MM.1S (cell line): ENCODE results near the gene PIK3C2G.

Experiments
- DNase-seq: peaks from one replicate; pipeline ENCODE4 v3.0.0-alpha.2; 2015
- H2AFZ ChIP-seq: fragments of 300-600 bp; sonication (generic); 2 replicates; pipeline ENCODE4 v1.6.0; 2016; ENCODE audit warnings: antibody characterized with exemption, low read length
- H3F3A ChIP-seq: fragments of 300-600 bp; sonication (generic); 2 replicates; pipeline ENCODE4 v1.6.1; 2016; ENCODE audit warnings: mild to moderate bottlenecking, antibody characterized with exemption, low read length, moderate library complexity, mixed read lengths; ENCODE audit not compliant: insufficient read depth
- H3K27ac ChIP-seq: fragments of 300-600 bp; sonication (generic); 2 replicates; pipeline ENCODE4 v1.5.1; 2016; ENCODE audit warnings: mild to moderate bottlenecking, low read length
- H3K27me3 ChIP-seq: fragments of 300-600 bp; sonication (generic); replicated peaks from 2 replicates; pipeline ENCODE4 v1.6.0; 2016; ENCODE audit warnings: low read length; ENCODE audit not compliant: insufficient read depth
- H3K36me3 ChIP-seq: fragments of 300-600 bp; sonication (generic); replicated peaks from 2 replicates; pipeline ENCODE4 v1.6.1; 2016; ENCODE audit warnings: mild to moderate bottlenecking, low read length, mixed read lengths; ENCODE audit not compliant: insufficient read depth
- H3K4me1 ChIP-seq: fragments of 300-600 bp; sonication (generic); 2 replicates; pipeline ENCODE4 v1.6.1; 2016; ENCODE audit warnings: low read length, mixed read lengths
- H3K4me2 ChIP-seq: fragments of 300-600 bp; sonication (generic); 2 replicates; pipeline ENCODE4 v1.6.0; 2016; ENCODE audit warnings: low read depth, low read length
- H3K4me3 ChIP-seq: fragments of 300-600 bp; sonication (generic); 2 replicates; pipeline ENCODE4 v1.5.1; 2016; ENCODE audit warnings: low read length, mixed read lengths
- H3K79me2 ChIP-seq: fragments of 300-600 bp; sonication (generic); 2 replicates; pipeline ENCODE4 v1.6.1; 2016; ENCODE audit warnings: mixed run types, low read length, mixed read lengths
- H3K9ac ChIP-seq: fragments of 300-600 bp; sonication (generic); 2 replicates; pipeline ENCODE4 v1.6.1; 2016; ENCODE audit warnings: low read length, mixed read lengths
- H3K9me2 ChIP-seq: fragments of 300-600 bp; sonication (generic); replicated peaks from 2 replicates; pipeline ENCODE4 v1.6.1; 2016; ENCODE audit warnings: mild to moderate bottlenecking, low read length, mixed read lengths; ENCODE audit not compliant: insufficient read depth
- H3K9me3 ChIP-seq: fragments of 300-600 bp; sonication (generic); replicated peaks from 2 replicates; pipeline ENCODE4 v1.6.1; 2016; ENCODE audit warnings: mild to moderate bottlenecking, low read length, mixed read lengths; ENCODE audit not compliant: insufficient read depth
- H4K20me1 ChIP-seq: fragments of 300-600 bp; sonication (generic); 2 replicates; pipeline ENCODE4 v1.6.1; 2016; ENCODE audit warnings: mild to moderate bottlenecking, low read length, moderate library complexity, mixed read lengths; ENCODE audit not compliant: insufficient read depth
- CTCF ChIP-seq: fragments of 300-600 bp; sonication (generic); IDR thresholded peaks from 2 replicates; pipeline ENCODE4 v1.5.1; 2016; ENCODE audit warnings: antibody characterized with exemption, low read length, mixed read lengths
- EZH2 ChIP-seq: fragments of 300-600 bp; sonication (generic); optimal IDR thresholded peaks from 2 replicates; pipeline ENCODE3; 2017; ENCODE audit warnings: low read depth, mild to moderate bottlenecking, antibody characterized with exemption, low read length, mixed read lengths
- EZH2phosphoT487 ChIP-seq: fragments of 300-600 bp; sonication (generic); IDR thresholded peaks from 2 replicates; pipeline ENCODE4 v1.6.1; 2018; ENCODE audit warnings: antibody characterized with exemption, low read length

Gene PIK3C2G

GRCh38 chr12:18651525-18651924 is 390.2 kb downstream of the PIK3C2G start:
- no peaks in the 10 kb centered on the region for H3K27me3 ChIP-seq
- H2AFZ ChIP-seq = no peak overlapping the region
- H3K4me2 ChIP-seq = no peak overlapping the region
- H3K27ac ChIP-seq = no peak overlapping the region
- H4K20me1 ChIP-seq = no peaks in the 10 kb centered on the region
- H3K4me1 ChIP-seq = no peaks in the 10 kb centered on the region
- H3K9ac ChIP-seq = no peak overlapping the region
- no peaks in the 10 kb centered on the region for H3F3A ChIP-seq
- no peaks in the 10 kb centered on the region for H3K79me2 ChIP-seq
- no peaks in the 10 kb centered on the region for H3K36me3 ChIP-seq
- no peaks in the 10 kb centered on the region for H3K9me3 ChIP-seq
- TF ChIP-seq EZH2 (no peak), CTCF (no peak), EZH2phosphoT487 (no peak)
- no peak for DNase-seq
- no peak overlapping the region for H3K4me3 ChIP-seq
- no peaks in the 10 kb centered on the region for H3K9me2 ChIP-seq

- H2AFZ ChIP-seq = no peak overlapping the region
- H3F3A ChIP-seq = no peaks in the 10 kb centered on the region
- H3K9ac ChIP-seq = no peak overlapping the region
- no peaks in the 10 kb centered on the region for H3K79me2 ChIP-seq
- H4K20me1 ChIP-seq = no peaks in the 10 kb centered on the region
- H3K36me3 ChIP-seq = no peaks in the 10 kb centered on the region
- H3K4me1 ChIP-seq = no peaks in the 10 kb centered on the region
- H3K27me3 ChIP-seq = no peaks in the 10 kb centered on the region
- H3K27ac ChIP-seq = no peak overlapping the region
- no peak for DNase-seq
- no peak overlapping the region for H3K4me3 ChIP-seq
- H3K4me2 ChIP-seq = no peak overlapping the region
- H3K9me2 ChIP-seq = no peaks in the 10 kb centered on the region
- no peaks in the 10 kb centered on the region for H3K9me3 ChIP-seq
- TF ChIP-seq EZH2 = no peak
Observed at GRCh38 chr12:18652596-18652995, 391.3 kb downstream of the PIK3C2G start.

- Histone ChIP-seq H3K27me3 (no peaks in the 10 kb centered on the region), H3F3A (no peaks in the 10 kb centered on the region), H4K20me1 (no peaks in the 10 kb centered on the region), H3K4me3 (no peak overlapping the region), H3K9me3 (no peaks in the 10 kb centered on the region), H2AFZ (no peak overlapping the region), H3K9ac (no peak overlapping the region), H3K79me2 (no peaks in the 10 kb centered on the region), H3K4me1 (no peaks in the 10 kb centered on the region), H3K4me2 (no peak overlapping the region), H3K36me3 (no peaks in the 10 kb centered on the region), H3K9me2 (no peaks in the 10 kb centered on the region), H3K27ac (no peak overlapping the region)
- TF ChIP-seq EZH2 (no peak), CTCF (no peak), EZH2phosphoT487 (no peak)
- no peak for DNase-seq
Observed at GRCh38 chr12:18653465-18653864, 392.1 kb downstream of the PIK3C2G start.

- no peaks in the 10 kb centered on the region for H3K79me2 ChIP-seq
- no peak overlapping the region for H3K27ac ChIP-seq
- H3K4me1 ChIP-seq = no peaks in the 10 kb centered on the region
- H3K9me3 ChIP-seq = no peaks in the 10 kb centered on the region
- no peaks in the 10 kb centered on the region for H3K9me2 ChIP-seq
- no peaks in the 10 kb centered on the region for H3F3A ChIP-seq
- no peak overlapping the region for H3K4me3 ChIP-seq
- no peak for DNase-seq
- no peaks in the 10 kb centered on the region for H3K27me3 ChIP-seq
- no peak overlapping the region for H3K9ac ChIP-seq
- no peaks in the 10 kb centered on the region for H4K20me1 ChIP-seq
- TF ChIP-seq EZH2 (no peak), EZH2phosphoT487 (no peak), CTCF (no peak)
- H3K36me3 ChIP-seq = no peaks in the 10 kb centered on the region
- H3K4me2 ChIP-seq = no peak overlapping the region
- no peak overlapping the region for H2AFZ ChIP-seq
Observed at GRCh38 chr12:18655351-18655750, 394.0 kb downstream of the PIK3C2G start.
